Measurements from ENCODE around the gene COL12A1. TPM values are rescaled to one million over a fixed set of nuclear protein-coding genes. Genes with fewer than 3 reads are reported as not detected.

Gene COL12A1
- total RNA-seq, 1 experiment from 2014 or later: 10.4 TPM

- no TSS peak for BruUV-seq (replicated peaks)
- no peak overlapping the region for H3K27ac ChIP-seq (ENCODE audit: low read length)
- CTCF ChIA-PET: no interaction called here
- no peaks in the 10 kb centered on the region for H3K4me1 ChIP-seq (ENCODE audit: control insufficient read depth, insufficient read depth, low read length)
- H3K9me3 ChIP-seq (ENCODE audit: control insufficient read depth, insufficient read depth, low read depth, low read length): no peaks in the 10 kb centered on the region
- H3K36me3 ChIP-seq (ENCODE audit: control insufficient read depth, insufficient read depth, low read length): no peaks in the 10 kb centered on the region
- H3K4me3 ChIP-seq (ENCODE audit: low read depth in 2 of 2, low read length in 2 of 2): no peak overlapping the region
- intact Hi-C loops (cut with micrococcal nuclease; ENCODE audit: unreplicated experiment): no loop called here
- POLR2A ChIA-PET: no interaction called here
- ATAC-seq (no peak), DNase-seq (ENCODE audit: low read depth, low spot score) (no peak)
- H3K27me3 ChIP-seq (ENCODE audit: control insufficient read depth, insufficient read depth, low read length): no peaks in the 10 kb centered on the region
- TF ChIP-seq, protein P1, sequence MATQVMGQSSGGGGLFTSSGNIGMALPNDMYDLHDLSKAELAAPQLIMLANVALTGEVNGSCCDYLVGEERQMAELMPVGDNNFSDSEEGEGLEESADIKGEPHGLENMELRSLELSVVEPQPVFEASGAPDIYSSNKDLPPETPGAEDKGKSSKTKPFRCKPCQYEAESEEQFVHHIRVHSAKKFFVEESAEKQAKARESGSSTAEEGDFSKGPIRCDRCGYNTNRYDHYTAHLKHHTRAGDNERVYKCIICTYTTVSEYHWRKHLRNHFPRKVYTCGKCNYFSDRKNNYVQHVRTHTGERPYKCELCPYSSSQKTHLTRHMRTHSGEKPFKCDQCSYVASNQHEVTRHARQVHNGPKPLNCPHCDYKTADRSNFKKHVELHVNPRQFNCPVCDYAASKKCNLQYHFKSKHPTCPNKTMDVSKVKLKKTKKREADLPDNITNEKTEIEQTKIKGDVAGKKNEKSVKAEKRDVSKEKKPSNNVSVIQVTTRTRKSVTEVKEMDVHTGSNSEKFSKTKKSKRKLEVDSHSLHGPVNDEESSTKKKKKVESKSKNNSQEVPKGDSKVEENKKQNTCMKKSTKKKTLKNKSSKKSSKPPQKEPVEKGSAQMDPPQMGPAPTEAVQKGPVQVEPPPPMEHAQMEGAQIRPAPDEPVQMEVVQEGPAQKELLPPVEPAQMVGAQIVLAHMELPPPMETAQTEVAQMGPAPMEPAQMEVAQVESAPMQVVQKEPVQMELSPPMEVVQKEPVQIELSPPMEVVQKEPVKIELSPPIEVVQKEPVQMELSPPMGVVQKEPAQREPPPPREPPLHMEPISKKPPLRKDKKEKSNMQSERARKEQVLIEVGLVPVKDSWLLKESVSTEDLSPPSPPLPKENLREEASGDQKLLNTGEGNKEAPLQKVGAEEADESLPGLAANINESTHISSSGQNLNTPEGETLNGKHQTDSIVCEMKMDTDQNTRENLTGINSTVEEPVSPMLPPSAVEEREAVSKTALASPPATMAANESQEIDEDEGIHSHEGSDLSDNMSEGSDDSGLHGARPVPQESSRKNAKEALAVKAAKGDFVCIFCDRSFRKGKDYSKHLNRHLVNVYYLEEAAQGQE (IDR thresholded peaks at IDR 0.05; ENCODE audit: insufficient read depth in 1 of 2, low read depth in 2 of 2, low read length in 1 of 2): no peak
- TF ChIP-seq SIN3A (IDR thresholded peaks at IDR 0.05; ENCODE audit: borderline replicate concordance, insufficient read depth, low read depth, low read length) (no peak), CTCF (IDR thresholded peaks at IDR 0.05) (no peak), POLR2AphosphoS5 (IDR thresholded peaks at IDR 0.05; ENCODE audit: low read depth, low read length) (no peak), TCF7L2 (IDR thresholded peaks at IDR 0.05; ENCODE audit: low read depth, low read length) (no peak)
- in situ Hi-C loops (cut with HindIII; ENCODE audit: low pct_unique_long_range_greater_than_20kb, low sequenced_read_pairs): no loop called here
These were observed 58.3 kb downstream of the COL12A1 start for GRCh38 chr6:75147512-75147911.

DNA sequence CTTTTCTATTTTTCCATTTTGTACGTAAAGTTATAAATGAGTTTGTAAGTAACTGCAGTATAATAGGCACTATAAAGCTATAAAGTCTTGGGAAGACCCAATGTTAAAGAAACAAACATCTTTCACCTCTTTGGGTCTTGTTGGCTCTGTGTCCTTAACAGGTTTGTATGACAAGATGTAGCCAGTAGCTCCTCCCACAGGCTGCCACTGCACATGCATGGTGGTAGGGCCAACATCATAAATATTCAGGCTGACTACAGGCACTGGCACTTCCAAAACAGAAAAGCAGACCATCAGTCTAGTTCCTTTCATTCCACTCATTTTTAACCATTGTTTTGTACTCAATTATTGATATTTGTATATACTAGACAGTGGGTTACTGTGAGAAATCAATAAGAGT is 59.9 kb downstream of the COL12A1 start:
- H3K27me3 ChIP-seq (ENCODE audit: control insufficient read depth, insufficient read depth, low read length): no peaks in the 10 kb centered on the region
- no peak overlapping the region for H3K4me3 ChIP-seq (ENCODE audit: low read depth in 2 of 2, low read length in 2 of 2)
- ATAC-seq: no peak
- BruUV-seq (replicated peaks): no TSS peak
- DNase-seq (ENCODE audit: low read depth, low spot score): no peak
- intact Hi-C loops (cut with micrococcal nuclease; ENCODE audit: unreplicated experiment): no loop called here
- TF ChIP-seq TCF7L2 (IDR thresholded peaks at IDR 0.05; ENCODE audit: low read depth, low read length) (no peak), CTCF (IDR thresholded peaks at IDR 0.05) (peak; percentile 5; the same call in 1 of the 2 replicates), SIN3A (IDR thresholded peaks at IDR 0.05; ENCODE audit: borderline replicate concordance, insufficient read depth, low read depth, low read length) (no peak)
- TF ChIP-seq, protein P1 (IDR thresholded peaks at IDR 0.05; ENCODE audit: insufficient read depth in 1 of 2, low read depth in 2 of 2, low read length in 1 of 2): no peak
- ChIA-PET POLR2A (no interaction called here), CTCF (no interaction called here)
- H3K9me3 ChIP-seq (ENCODE audit: control insufficient read depth, insufficient read depth, low read depth, low read length): no peaks in the 10 kb centered on the region
- H3K27ac ChIP-seq (ENCODE audit: low read length): no peak overlapping the region
- no peaks in the 10 kb centered on the region for H3K4me1 ChIP-seq (ENCODE audit: control insufficient read depth, insufficient read depth, low read length)
- in situ Hi-C loops (cut with HindIII; ENCODE audit: low pct_unique_long_range_greater_than_20kb, low sequenced_read_pairs): no loop called here
- no peaks in the 10 kb centered on the region for H3K36me3 ChIP-seq (ENCODE audit: control insufficient read depth, insufficient read depth, low read length)

All from Panc1 (cell line).